Esophagus squamous epithelium (tissue), 4 donors: ENCODE results near the gene GRK5.

Experiments used
- CTCF ChIP-seq, 6 experiments: fragments of 450-650 bp in 4 of 6; fragments of 200-600 bp in 2 of 6; sonication (generic) in 2 of 6; IDR thresholded peaks; one replicate each; pipeline ENCODE4 v1.5.1; 2016 to 2019; ENCODE audit warnings: antibody characterized with exemption in 6 of 6, mild to moderate bottlenecking in 4 of 6, moderate library complexity in 4 of 6
- POLR2A ChIP-seq, 4 donors: fragments of 450-650 bp; IDR thresholded peaks; one replicate each; pipeline ENCODE4 v1.6.1; 2017; ENCODE audit warnings: antibody characterized with exemption in 4 of 4, mild to moderate bottlenecking in 4 of 4, moderate library complexity in 3 of 4

GRCh38 chr10:119350502-119351097 is 143.2 kb downstream of the GRK5 start:
- TF ChIP-seq POLR2A (IDR thresholded peaks at IDR 0.05) (no peak), CTCF (IDR thresholded peaks at IDR 0.05) (no peak)
